ENCODE measurements around the gene PIMREG.

Gene PIMREG

GRCh38 chr17:6468051-6468790, 24.0 kb downstream of the PIMREG start:
- Histone ChIP-seq H3K27ac (no peak overlapping the region), H2AFZ (ENCODE audit: low read depth) (no peak overlapping the region)
- no peak for TF ChIP-seq CTCF (conservative IDR thresholded peaks at IDR 0.05; ENCODE audit: low read depth, low read length)

GRCh38 chr17:6470146-6470718, 26.0 kb downstream of the PIMREG start:
- no peak overlapping the region for H2AFZ ChIP-seq (ENCODE audit: low read depth)
- no peak overlapping the region for H3K9ac ChIP-seq
- no peak for TF ChIP-seq CTCF (conservative IDR thresholded peaks at IDR 0.05; ENCODE audit: low read depth, low read length)

More at GRCh38 chr17:6468051-6468790, 24.0 kb downstream of the PIMREG start:
- Histone ChIP-seq H3K4me1 (ENCODE audit: low read depth, poor library complexity, severe bottlenecking) (no peaks in the 10 kb centered on the region), H3K9ac (no peak overlapping the region), H3K4me2 (no peak overlapping the region), H3K79me2 (ENCODE audit: insufficient read depth, low read depth) (no peaks in the 10 kb centered on the region), H3K36me3 (ENCODE audit: insufficient read depth) (no peaks in the 10 kb centered on the region), H4K20me1 (ENCODE audit: insufficient read depth) (no peaks in the 10 kb centered on the region), H3K4me3 (IDR thresholded peaks at IDR 0.05; ENCODE audit: insufficient read depth, low read depth, low read length) (no peak overlapping the region), H3K27me3 (ENCODE audit: insufficient read depth, low read depth) (no peaks in the 10 kb centered on the region)

DNA sequence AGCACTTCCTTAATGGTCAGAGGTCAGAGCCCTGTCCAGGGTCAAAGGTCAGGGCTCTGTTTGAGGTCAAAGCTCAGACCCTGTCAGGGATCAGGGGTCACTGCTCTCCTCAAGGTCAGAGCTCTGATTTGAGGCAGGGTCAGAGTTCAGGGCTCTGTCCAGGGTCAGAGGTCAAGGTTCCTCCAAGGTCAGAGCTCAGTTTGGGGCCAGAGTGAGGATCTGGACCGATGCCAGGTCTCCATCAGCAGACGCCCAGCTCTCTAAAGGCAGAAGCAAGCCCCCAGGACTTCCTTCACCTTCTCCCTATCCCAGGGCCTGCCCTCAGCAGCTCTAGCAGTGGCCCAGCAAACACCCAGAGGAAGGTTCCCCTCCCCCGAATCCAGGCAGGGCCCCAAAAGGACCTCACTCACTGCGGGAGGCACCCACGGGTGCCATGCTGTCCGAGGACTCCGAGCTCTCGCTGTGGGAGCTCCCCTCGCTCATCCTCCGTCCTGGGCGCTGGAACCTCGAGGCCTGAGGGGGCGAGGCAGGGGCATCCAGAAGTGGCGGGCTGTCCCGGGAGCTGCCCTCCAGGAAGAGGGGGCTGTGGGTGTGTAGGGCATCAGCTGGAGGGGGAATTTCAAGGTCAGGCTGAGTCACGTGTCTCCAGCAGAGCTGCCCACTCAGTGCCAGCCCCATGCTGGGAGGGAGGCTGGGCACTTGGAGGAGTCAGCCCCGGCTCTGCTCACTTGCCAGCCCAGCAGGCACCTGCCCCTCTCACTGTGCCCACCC, 26.7 kb downstream of the PIMREG start:
- TF ChIP-seq CTCF (conservative IDR thresholded peaks at IDR 0.05; ENCODE audit: low read depth, low read length) = no peak
- no peak overlapping the region for H3K4me2 ChIP-seq

More at GRCh38 chr17:6470146-6470718, 26.0 kb downstream of the PIMREG start:
- H3K4me2 ChIP-seq = no peak overlapping the region
- no peaks in the 10 kb centered on the region for H3K36me3 ChIP-seq (ENCODE audit: insufficient read depth)
- H3K4me1 ChIP-seq (ENCODE audit: low read depth, poor library complexity, severe bottlenecking) = no peaks in the 10 kb centered on the region
- no peak overlapping the region for H3K4me3 ChIP-seq (IDR thresholded peaks at IDR 0.05; ENCODE audit: insufficient read depth, low read depth, low read length)
- H3K27me3 ChIP-seq (ENCODE audit: insufficient read depth, low read depth) = no peaks in the 10 kb centered on the region
- H4K20me1 ChIP-seq (ENCODE audit: insufficient read depth) = no peaks in the 10 kb centered on the region
- no peaks in the 10 kb centered on the region for H3K79me2 ChIP-seq (ENCODE audit: insufficient read depth, low read depth)
- no peak overlapping the region for H3K27ac ChIP-seq

DNA sequence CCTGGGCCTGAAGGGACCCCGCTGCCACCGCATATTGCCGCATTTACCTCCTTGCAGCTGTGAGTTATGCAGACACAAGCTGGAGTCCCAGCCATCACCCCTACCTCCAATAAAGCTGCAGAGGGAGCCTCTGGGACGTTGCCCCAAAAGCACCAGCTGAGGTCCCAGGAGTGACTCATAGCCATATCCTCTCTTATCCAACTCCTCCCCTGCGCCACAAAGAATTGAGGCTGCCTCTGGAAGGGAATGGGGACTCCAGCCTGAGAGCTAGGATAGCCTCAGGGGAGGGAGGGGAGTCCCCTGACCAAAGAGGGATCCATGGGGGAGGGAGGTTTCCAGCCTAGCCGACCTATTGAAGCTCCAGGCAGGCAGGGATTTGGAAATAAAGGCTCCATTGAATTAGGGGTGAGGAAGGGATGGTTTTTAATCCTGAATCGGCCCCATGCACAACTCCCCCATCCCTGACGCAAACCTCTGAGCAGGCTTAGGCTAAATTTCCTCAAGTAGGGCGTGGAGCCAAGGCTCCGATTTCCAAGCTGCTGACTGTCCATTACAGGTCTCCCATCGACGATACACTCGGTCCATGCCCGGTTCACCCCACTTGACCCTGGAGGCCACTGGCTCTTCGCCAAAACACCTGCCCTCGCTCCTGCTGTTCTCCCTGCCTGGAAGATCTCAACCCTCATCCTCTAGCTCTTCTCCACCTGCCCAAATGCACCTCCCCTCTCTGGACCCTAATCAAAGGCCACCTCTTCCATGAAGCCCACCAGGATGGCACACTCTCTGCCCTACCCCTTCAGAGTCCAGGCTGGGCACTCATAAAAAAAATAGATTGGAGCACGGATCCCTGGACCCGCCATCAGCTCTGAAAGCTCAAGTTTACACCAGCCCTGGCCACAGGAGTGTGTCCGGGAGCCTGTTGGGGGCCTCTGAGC, 27.5 kb downstream of the PIMREG start:
- Histone ChIP-seq H3K9ac (no peak overlapping the region), H4K20me1 (ENCODE audit: insufficient read depth) (no peaks in the 10 kb centered on the region), H3K4me3 (IDR thresholded peaks at IDR 0.05; ENCODE audit: insufficient read depth, low read depth, low read length) (no peak overlapping the region), H3K36me3 (ENCODE audit: insufficient read depth) (no peaks in the 10 kb centered on the region), H3K4me1 (ENCODE audit: low read depth, poor library complexity, severe bottlenecking) (no peaks in the 10 kb centered on the region), H3K27me3 (ENCODE audit: insufficient read depth, low read depth) (no peaks in the 10 kb centered on the region), H2AFZ (ENCODE audit: low read depth) (no peak overlapping the region), H3K27ac (no peak overlapping the region), H3K79me2 (ENCODE audit: insufficient read depth, low read depth) (no peaks in the 10 kb centered on the region), H3K4me2 (no peak overlapping the region)
- TF ChIP-seq CTCF (conservative IDR thresholded peaks at IDR 0.05; ENCODE audit: low read depth, low read length) = no peak

More for the DNA sequence above, 26.7 kb downstream of the PIMREG start:
- H3K79me2 ChIP-seq (ENCODE audit: insufficient read depth, low read depth) = no peaks in the 10 kb centered on the region
- H3K9ac ChIP-seq = no peak overlapping the region
- no peaks in the 10 kb centered on the region for H4K20me1 ChIP-seq (ENCODE audit: insufficient read depth)
- H3K4me3 ChIP-seq (IDR thresholded peaks at IDR 0.05; ENCODE audit: insufficient read depth, low read depth, low read length) = no peak overlapping the region
- no peaks in the 10 kb centered on the region for H3K4me1 ChIP-seq (ENCODE audit: low read depth, poor library complexity, severe bottlenecking)
- no peaks in the 10 kb centered on the region for H3K27me3 ChIP-seq (ENCODE audit: insufficient read depth, low read depth)
- H3K36me3 ChIP-seq (ENCODE audit: insufficient read depth) = no peaks in the 10 kb centered on the region
- H3K27ac ChIP-seq = no peak overlapping the region
- no peak overlapping the region for H2AFZ ChIP-seq (ENCODE audit: low read depth)
